ENCODE data around the gene CAPN13. TPM values are rescaled to one million over a fixed set of nuclear protein-coding genes. Genes with fewer than 3 reads are reported as not detected.

Gene CAPN13
- polyA plus RNA-seq, 1 of the 3 experiments (the other 2 are of a cell fraction): not detected

- TF ChIP-seq, protein P1, sequence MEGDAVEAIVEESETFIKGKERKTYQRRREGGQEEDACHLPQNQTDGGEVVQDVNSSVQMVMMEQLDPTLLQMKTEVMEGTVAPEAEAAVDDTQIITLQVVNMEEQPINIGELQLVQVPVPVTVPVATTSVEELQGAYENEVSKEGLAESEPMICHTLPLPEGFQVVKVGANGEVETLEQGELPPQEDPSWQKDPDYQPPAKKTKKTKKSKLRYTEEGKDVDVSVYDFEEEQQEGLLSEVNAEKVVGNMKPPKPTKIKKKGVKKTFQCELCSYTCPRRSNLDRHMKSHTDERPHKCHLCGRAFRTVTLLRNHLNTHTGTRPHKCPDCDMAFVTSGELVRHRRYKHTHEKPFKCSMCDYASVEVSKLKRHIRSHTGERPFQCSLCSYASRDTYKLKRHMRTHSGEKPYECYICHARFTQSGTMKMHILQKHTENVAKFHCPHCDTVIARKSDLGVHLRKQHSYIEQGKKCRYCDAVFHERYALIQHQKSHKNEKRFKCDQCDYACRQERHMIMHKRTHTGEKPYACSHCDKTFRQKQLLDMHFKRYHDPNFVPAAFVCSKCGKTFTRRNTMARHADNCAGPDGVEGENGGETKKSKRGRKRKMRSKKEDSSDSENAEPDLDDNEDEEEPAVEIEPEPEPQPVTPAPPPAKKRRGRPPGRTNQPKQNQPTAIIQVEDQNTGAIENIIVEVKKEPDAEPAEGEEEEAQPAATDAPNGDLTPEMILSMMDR (IDR thresholded peaks at IDR 0.05): no peak
These were observed 4.6 kb downstream of the CAPN13 start (continued) for GRCh38 chr2:30802611-30803010.

GRCh38 chr2:30801821-30802455 lies 5.3 kb downstream of the CAPN13 start:
- TF ChIP-seq RAD21 (IDR thresholded peaks at IDR 0.05; ENCODE audit: low read length): no peak
- no peak for TF ChIP-seq POLR2AphosphoS5 (IDR thresholded peaks at IDR 0.05; ENCODE audit: low read depth, low read length)
- TF ChIP-seq MEF2A (IDR thresholded peaks at IDR 0.05; ENCODE audit: borderline replicate concordance, low read depth): no peak
- no peaks in the 10 kb centered on the region for H3K9me2 ChIP-seq
- H3K27ac ChIP-seq (ENCODE audit: low read depth in 2 of 2, low read length in 1 of 2): no peak overlapping the region
- no peak for DNase-seq
- no peak overlapping the region for H3K4me3 ChIP-seq (ENCODE audit: low read depth in 2 of 2, low read length in 1 of 2)
- H3K4me1 ChIP-seq (ENCODE audit: control insufficient read depth in 1 of 2, insufficient read depth in 2 of 2, low read depth in 1 of 2, low read length in 1 of 2): peaks cover 0 to 13% of the 10 kb centered on the region in 2 experiments; a peak in 1 of 4 replicates
- ChIA-PET CTCF (interaction anchor here (0.6 to 2.0 kb wide), 4 partner anchors 22 to 531 kb away, joined by 3 to 5 read pairs (median 3); no protein-coding TSS in a partner anchor), POLR2A (no interaction called here)
- H3K79me2 ChIP-seq (ENCODE audit: insufficient read depth): no peaks in the 10 kb centered on the region
- no peaks in the 10 kb centered on the region for H3F3A ChIP-seq (replicated peaks; ENCODE audit: insufficient read depth)
- H3K4me2 ChIP-seq: no peak overlapping the region
- H3K36me3 ChIP-seq (replicated peaks in 1 of 2; ENCODE audit: control insufficient read depth in 1 of 2, insufficient read depth in 2 of 2, low read length in 1 of 2): no peaks in the 10 kb centered on the region
- no peaks in the 10 kb centered on the region for H3K27me3 ChIP-seq (ENCODE audit: insufficient read depth)
- H3K9ac ChIP-seq: no peak overlapping the region
- H4K20me1 ChIP-seq (ENCODE audit: insufficient read depth): no peaks in the 10 kb centered on the region
- no peaks in the 10 kb centered on the region for H3K9me3 ChIP-seq
- no peak overlapping the region for H2AFZ ChIP-seq (ENCODE audit: low read depth)
- 42% methylated on average over 13 of the region's 13 CpGs for WGBS (ENCODE audit: low lambda C conversion rate)

- Histone ChIP-seq H3K27me3 (ENCODE audit: insufficient read depth) (no peaks in the 10 kb centered on the region), H3K79me2 (ENCODE audit: insufficient read depth) (no peaks in the 10 kb centered on the region), H3K9ac (no peak overlapping the region), H3K27ac (ENCODE audit: low read depth in 2 of 2, low read length in 1 of 2) (no peak overlapping the region), H2AFZ (ENCODE audit: low read depth) (no peak overlapping the region), H4K20me1 (ENCODE audit: insufficient read depth) (no peaks in the 10 kb centered on the region), H3K4me2 (no peak overlapping the region), H3F3A (replicated peaks; ENCODE audit: insufficient read depth) (no peaks in the 10 kb centered on the region), H3K9me2 (no peaks in the 10 kb centered on the region), H3K4me3 (ENCODE audit: low read depth in 2 of 2, low read length in 1 of 2) (no peak overlapping the region), H3K9me3 (no peaks in the 10 kb centered on the region), H3K36me3 (replicated peaks in 1 of 2; ENCODE audit: control insufficient read depth in 1 of 2, insufficient read depth in 2 of 2, low read length in 1 of 2) (no peaks in the 10 kb centered on the region), H3K4me1 (ENCODE audit: control insufficient read depth in 1 of 2, insufficient read depth in 2 of 2, low read depth in 1 of 2, low read length in 1 of 2) (peaks cover 0 to 13% of the 10 kb centered on the region in 2 experiments; a peak in 1 of 4 replicates)
- DNase-seq: no peak
- 58% methylated on average over 5 of the region's 5 CpGs for WGBS (ENCODE audit: low lambda C conversion rate)
- ChIA-PET POLR2A (no interaction called here), CTCF (interaction anchor here (0.7 to 4.9 kb wide), 3 partner anchors 12 to 89 kb away, joined by 3 to 21 read pairs (median 6); no protein-coding TSS in a partner anchor)
- TF ChIP-seq ELF1 (IDR thresholded peaks at IDR 0.05): no peak
- TF ChIP-seq NRF1 (IDR thresholded peaks at IDR 0.05; ENCODE audit: low read depth, low read length): no peak
- no peak for TF ChIP-seq FOXJ3 (CRISPR knock-in tag; IDR thresholded peaks at IDR 0.05)
- no peak for TF ChIP-seq RAD21 (IDR thresholded peaks at IDR 0.05; ENCODE audit: low read length)
These were observed 7.1 kb downstream of the CAPN13 start for GRCh38 chr2:30800159-30800558.

DNA sequence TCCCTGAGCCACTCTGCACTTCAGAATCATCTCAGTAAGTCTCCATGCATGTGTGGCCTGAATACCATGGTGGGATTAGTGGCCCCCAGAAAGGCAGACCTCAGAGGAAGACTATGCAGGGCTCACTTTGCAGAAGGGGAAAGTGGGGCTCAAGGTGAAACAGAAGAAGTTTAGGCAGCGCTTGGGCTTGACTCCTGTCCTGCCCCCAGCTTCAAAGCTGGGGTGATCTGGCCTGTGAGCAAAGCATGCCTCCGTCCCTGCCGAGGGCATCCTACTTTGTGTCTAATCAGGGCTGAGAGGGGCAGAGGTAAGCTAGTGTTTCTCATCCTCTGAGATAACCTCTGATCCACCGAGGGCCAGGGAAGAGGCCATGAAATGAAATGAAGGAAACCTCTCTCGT lies 7.9 kb downstream of the CAPN13 start:
- no peaks in the 10 kb centered on the region for H3K79me2 ChIP-seq (ENCODE audit: insufficient read depth)
- ChIA-PET POLR2A (no interaction called here), CTCF (interaction anchor here (0.7 to 4.9 kb wide), 5 partner anchors 13 to 370 kb away, joined by 3 to 21 read pairs (median 4); partner anchors contain the start of gene GALNT14)
- 31% methylated on average over 5 of the region's 5 CpGs for WGBS (ENCODE audit: low lambda C conversion rate)
- no peaks in the 10 kb centered on the region for H3F3A ChIP-seq (replicated peaks; ENCODE audit: insufficient read depth)
- H3K9ac ChIP-seq: no peak overlapping the region
- H3K27me3 ChIP-seq (ENCODE audit: insufficient read depth): no peaks in the 10 kb centered on the region
- H3K9me2 ChIP-seq: no peaks in the 10 kb centered on the region
- no peak overlapping the region for H2AFZ ChIP-seq (ENCODE audit: low read depth)
- H3K4me2 ChIP-seq: no peak overlapping the region
- no peak overlapping the region for H3K27ac ChIP-seq (ENCODE audit: low read depth in 2 of 2, low read length in 1 of 2)
- no peaks in the 10 kb centered on the region for H4K20me1 ChIP-seq (ENCODE audit: insufficient read depth)
- no peaks in the 10 kb centered on the region for H3K36me3 ChIP-seq (replicated peaks in 1 of 2; ENCODE audit: control insufficient read depth in 1 of 2, insufficient read depth in 2 of 2, low read length in 1 of 2)
- peaks cover 0 to 13% of the 10 kb centered on the region in 2 experiments; a peak in 1 of 4 replicates for H3K4me1 ChIP-seq (ENCODE audit: control insufficient read depth in 1 of 2, insufficient read depth in 2 of 2, low read depth in 1 of 2, low read length in 1 of 2)
- H3K4me3 ChIP-seq (ENCODE audit: low read depth in 2 of 2, low read length in 1 of 2): no peak overlapping the region
- no peaks in the 10 kb centered on the region for H3K9me3 ChIP-seq
- DNase-seq: no peak
- TF ChIP-seq, protein P2, sequence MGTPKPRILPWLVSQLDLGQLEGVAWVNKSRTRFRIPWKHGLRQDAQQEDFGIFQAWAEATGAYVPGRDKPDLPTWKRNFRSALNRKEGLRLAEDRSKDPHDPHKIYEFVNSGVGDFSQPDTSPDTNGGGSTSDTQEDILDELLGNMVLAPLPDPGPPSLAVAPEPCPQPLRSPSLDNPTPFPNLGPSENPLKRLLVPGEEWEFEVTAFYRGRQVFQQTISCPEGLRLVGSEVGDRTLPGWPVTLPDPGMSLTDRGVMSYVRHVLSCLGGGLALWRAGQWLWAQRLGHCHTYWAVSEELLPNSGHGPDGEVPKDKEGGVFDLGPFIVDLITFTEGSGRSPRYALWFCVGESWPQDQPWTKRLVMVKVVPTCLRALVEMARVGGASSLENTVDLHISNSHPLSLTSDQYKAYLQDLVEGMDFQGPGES (IDR thresholded peaks at IDR 0.05; ENCODE audit: low read depth, low read length): no peak
- TF ChIP-seq EP300 (IDR thresholded peaks at IDR 0.05; ENCODE audit: borderline replicate concordance in 1 of 2, low read depth in 1 of 2, low read length in 1 of 2): no peak
- TF ChIP-seq MXI1 (IDR thresholded peaks at IDR 0.05; ENCODE audit: low read depth, low read length): no peak
- TF ChIP-seq CHD2 (IDR thresholded peaks at IDR 0.05; ENCODE audit: low read length, partially characterized antibody): no peak
- no peak for TF ChIP-seq TEAD4 (IDR thresholded peaks at IDR 0.05; ENCODE audit: borderline replicate concordance, insufficient read depth)
- TF ChIP-seq JUND (IDR thresholded peaks at IDR 0.05): no peak
- no peak for TF ChIP-seq MEF2A (IDR thresholded peaks at IDR 0.05; ENCODE audit: borderline replicate concordance, low read depth)
- no peak for TF ChIP-seq SMC3 (IDR thresholded peaks at IDR 0.05; ENCODE audit: low read depth, low read length)
- no peak for TF ChIP-seq EZH2phosphoT487 (IDR thresholded peaks at IDR 0.05; ENCODE audit: borderline replicate concordance, low read depth)

Data from SK-N-SH (cell line).